Retina (tissue), 1 donor: Measurements from ENCODE around the gene ART4.

Experiments
- DNase-seq: peaks from one replicate; pipeline ENCODE4 v3.0.0-alpha.2; 2016

ART4 gene

GRCh38 chr12:14810167-14810952 is 33.0 kb downstream of the ART4 start:
- DNase-seq: no peak

- no peak for DNase-seq
Measured at GRCh38 chr12:14803830-14804160, 39.5 kb downstream of the ART4 start.

GRCh38 chr12:14803011-14803829 is 40.1 kb downstream of the ART4 start, which contains the start of the genes C12orf60 and WBP11:
C12orf60 (plus strand) TSS chr12:14803670; CDS start chr12:14822936, 19,266 bp downstream.
WBP11 (minus strand) TSS chr12:14803478; CDS start chr12:14801383, 2,095 bp downstream.
- DNase-seq: peak; percentile 96

- DNase-seq: no peak
Measured at GRCh38 chr12:14802721-14803010, 40.7 kb downstream of the ART4 start.

GRCh38 chr12:14802247-14802646 is 41.1 kb downstream of the ART4 start:
- no peak for DNase-seq

GRCh38 chr12:14795028-14795448 is 48.3 kb downstream of the ART4 start:
- no peak for DNase-seq

- DNase-seq: no peak
Measured at GRCh38 chr12:14785568-14785967, 57.8 kb downstream of the ART4 start.

- no peak for DNase-seq
Measured at GRCh38 chr12:14784471-14784870, 58.9 kb downstream of the ART4 start.

- no peak for DNase-seq
Measured at GRCh38 chr12:14782756-14783155, 60.6 kb downstream of the ART4 start.

GRCh38 chr12:14781563-14781962 is 61.8 kb downstream of the ART4 start:
- DNase-seq: no peak

- DNase-seq: no peak
Measured at GRCh38 chr12:14780859-14781258, 62.5 kb downstream of the ART4 start.

GRCh38 chr12:14779834-14780233 is 63.5 kb downstream of the ART4 start:
- no peak for DNase-seq

GRCh38 chr12:14777271-14777670 is 66.1 kb downstream of the ART4 start:
- DNase-seq: peak; percentile 15

- DNase-seq: no peak
Measured at GRCh38 chr12:14776236-14776961, 66.9 kb downstream of the ART4 start.

- no peak for DNase-seq
Measured at GRCh38 chr12:14775636-14775980, 67.7 kb downstream of the ART4 start.
